GM23248 (cell line): ENCODE results near the gene CES4A. TPM values are rescaled to one million over a fixed set of nuclear protein-coding genes. Genes with fewer than 3 reads are reported as not detected.
A peak's percentile ranks its signal among the peaks of the same experiment; 100 is the strongest.

Experiments
- DNase-seq: peaks from one replicate; pipeline ENCODE4 v3.0.0-alpha.2; 2015
- H2AFZ ChIP-seq: fragments of 200-600 bp; sonication (generic); 2 replicates; pipeline ENCODE4 v1.6.1; 2016; ENCODE audit warnings: antibody characterized with exemption
- H3F3A ChIP-seq: fragments of 200-600 bp; sonication (generic); 2 replicates; pipeline ENCODE4 v1.6.1; 2016; ENCODE audit warnings: mild to moderate bottlenecking, antibody characterized with exemption, mixed run types; ENCODE audit not compliant: insufficient read depth
- H3K27ac ChIP-seq: fragments of 200-600 bp; sonication (generic); 2 replicates; pipeline ENCODE4 v1.5.1; 2016; ENCODE audit warnings: mild to moderate bottlenecking
- H3K27me3 ChIP-seq: fragments of 200-600 bp; sonication (generic); replicated peaks from 2 replicates; pipeline ENCODE4 v1.6.1; 2016; ENCODE audit warnings: mild to moderate bottlenecking; ENCODE audit not compliant: insufficient read depth
- H3K36me3 ChIP-seq: fragments of 200-600 bp; sonication (generic); 2 replicates; pipeline ENCODE4 v1.6.1; 2016; ENCODE audit warnings: low read depth, mild to moderate bottlenecking
- H3K4me1 ChIP-seq: fragments of 200-600 bp; sonication (generic); 2 replicates; pipeline ENCODE4 v1.6.1; 2016; ENCODE audit warnings: mild to moderate bottlenecking; ENCODE audit not compliant: insufficient read depth
- H3K4me2 ChIP-seq: fragments of 200-600 bp; sonication (generic); one replicate; pipeline ENCODE4 v1.6.1; 2016; ENCODE audit warnings: mild to moderate bottlenecking; ENCODE audit not compliant: unreplicated experiment
- H3K4me3 ChIP-seq: fragments of 200-600 bp; sonication (generic); 2 replicates; pipeline ENCODE4 v1.5.1; 2016; ENCODE audit warnings: mild to moderate bottlenecking
- H3K79me2 ChIP-seq: fragments of 200-600 bp; sonication (generic); 2 replicates; pipeline ENCODE4 v1.6.1; 2016; ENCODE audit warnings: mild to moderate bottlenecking; ENCODE audit not compliant: insufficient read depth
- H3K9ac ChIP-seq: fragments of 200-600 bp; sonication (generic); 2 replicates; pipeline ENCODE4 v1.6.1; 2016; ENCODE audit warnings: mild to moderate bottlenecking
- H3K9me2 ChIP-seq: fragments of 200-600 bp; sonication (generic); 2 replicates; pipeline ENCODE4 v1.6.1; 2016; ENCODE audit warnings: mixed run types, mild to moderate bottlenecking, moderate library complexity; ENCODE audit not compliant: insufficient read depth
- H3K9me3 ChIP-seq: fragments of 200-600 bp; sonication (generic); one replicate; pipeline ENCODE4 v1.6.1; 2017; ENCODE audit warnings: low read depth
- H4K20me1 ChIP-seq: fragments of 200-600 bp; sonication (generic); 2 replicates; pipeline ENCODE4 v1.6.0; 2016; ENCODE audit not compliant: insufficient read depth
- EZH2 ChIP-seq: fragments of 200-600 bp; sonication (generic); IDR thresholded peaks from 2 replicates; pipeline ENCODE4 v1.6.1; 2018; ENCODE audit warnings: antibody characterized with exemption, mild to moderate bottlenecking; ENCODE audit not compliant: insufficient read depth, poor library complexity, severe bottlenecking
- EZH2phosphoT487 ChIP-seq: fragments of 200-600 bp; sonication (generic); IDR thresholded peaks from 2 replicates; pipeline ENCODE4 v1.6.1; 2018; ENCODE audit warnings: antibody characterized with exemption, moderate library complexity, mild to moderate bottlenecking, low read depth; ENCODE audit not compliant: insufficient read depth
- whole genome bisulfite sequencing, 2 experiments: methylation state at CpG; one replicate each; pipeline ENCODE4 v1.1.6; 2015 to 2017; ENCODE audit warnings: low lambda C conversion rate in 2 of 2, low coverage in 1 of 2; ENCODE audit errors: missing lambda C conversion rate in 2 of 2; 5-methylcytosine and 5-hydroxymethylcytosine counted together
- in situ Hi-C: fragments of 300-500 bp; cut with MboI; formaldehyde crosslinking; loops from 2 replicates; pipeline ENCODE4 v1.15.0; 2020
- polyA plus RNA-seq: library from polyadenylated mRNA; unstranded; fragments of >200 nt; fragmentation: Nextera tagmentation; extraction: Ambion mirVana; gene quantifications from 2 replicates; pipeline ENCODE4 v1.2.1, GENCODE V29; 2016
- total RNA-seq: library from RNA; depleted of rRNA; stranded (reverse); fragments of >200 nt; shearing (Covaris generic); gene quantifications from 2 replicates; pipeline ENCODE4 v1.2.3, GENCODE V29; 2014; rRNA removed

The CES4A gene
- total RNA-seq (4.6 and 5.0 TPM in 2 replicates), polyA plus RNA-seq (2.6 and 4.5 TPM in 2 replicates)

- no peak within 1 kb of the TSS for H3K27ac ChIP-seq
- DNase-seq: peak; percentile 48
- H3K79me2 ChIP-seq: no peaks in the 10 kb centered on the region
- in situ Hi-C loops: no loop called here
- no peak within 1 kb of the TSS for H2AFZ ChIP-seq
- no peak within 1 kb of the TSS for H3K4me2 ChIP-seq
- H3K4me1 ChIP-seq: no peaks in the 10 kb centered on the region
- 65 to 71% methylated on average over 11 of the region's 11 CpGs for WGBS, 2 experiments
- H3F3A ChIP-seq: no peaks in the 10 kb centered on the region
- H3K9me3 ChIP-seq: no peaks in the 10 kb centered on the region
- no peak within 1 kb of the TSS for H3K4me3 ChIP-seq
- TF ChIP-seq EZH2phosphoT487 (no peak), EZH2 (no peak)
- H4K20me1 ChIP-seq: no peaks in the 10 kb centered on the region
- H3K9me2 ChIP-seq: no peaks in the 10 kb centered on the region
- H3K9ac ChIP-seq: no peak within 1 kb of the TSS
- H3K27me3 ChIP-seq: no peaks in the 10 kb centered on the region
- H3K36me3 ChIP-seq: no peaks in the 10 kb centered on the region
These were observed at the start of gene CES4A for GRCh38 chr16:66988197-66988788. TSS of gene CES4A (plus strand) at chr16:66988589. CDS start at chr16:66988773, 184 bp downstream.

- H3K4me1 ChIP-seq: 0 out of 2 replicates have a peak, but pooled peaks cover 3% of the 10 kb centered on the region
- H3K36me3 ChIP-seq: peaks cover 7% of the 10 kb centered on the region; the same call in 1 of the 2 replicates
- H3K9me3 ChIP-seq: no peaks in the 10 kb centered on the region
- H3K4me2 ChIP-seq: no peak overlapping the region
- H3K79me2 ChIP-seq: peaks cover 34% of the 10 kb centered on the region
- DNase-seq: no peak
- no peaks in the 10 kb centered on the region for H3K9me2 ChIP-seq
- TF ChIP-seq EZH2 (no peak), EZH2phosphoT487 (no peak)
- no peak overlapping the region for H3K9ac ChIP-seq
- H4K20me1 ChIP-seq: no peaks in the 10 kb centered on the region; the same call in 1 of the 2 replicates
- no peak overlapping the region for H2AFZ ChIP-seq
- no peak overlapping the region for H3K27ac ChIP-seq
- H3F3A ChIP-seq: no peaks in the 10 kb centered on the region
- no peaks in the 10 kb centered on the region for H3K27me3 ChIP-seq
- in situ Hi-C loops: no loop called here
- H3K4me3 ChIP-seq: no peak overlapping the region
These were observed 49.0 kb upstream of the CES4A start for GRCh38 chr16:66939366-66939765.

GRCh38 chr16:66940236-66940635, 48.2 kb upstream of the CES4A start:
- no peaks in the 10 kb centered on the region; the same call in 1 of the 2 replicates for H4K20me1 ChIP-seq
- H3K9ac ChIP-seq: no peak overlapping the region
- DNase-seq: no peak
- H2AFZ ChIP-seq: no peak overlapping the region
- TF ChIP-seq EZH2phosphoT487 (no peak), EZH2 (no peak)
- H3K79me2 ChIP-seq: peaks cover 25% of the 10 kb centered on the region
- 86 to 89% methylated on average over 15 to 16 of the region's 16 CpGs for WGBS, 2 experiments
- no peak overlapping the region for H3K27ac ChIP-seq
- H3K4me2 ChIP-seq: no peak overlapping the region
- no peaks in the 10 kb centered on the region for H3K27me3 ChIP-seq
- no peaks in the 10 kb centered on the region for H3K9me2 ChIP-seq
- in situ Hi-C loops: no loop called here
- H3K4me3 ChIP-seq: no peak overlapping the region
- peaks cover 7% of the 10 kb centered on the region; the same call in 1 of the 2 replicates for H3K36me3 ChIP-seq
- 0 out of 2 replicates have a peak, but pooled peaks cover 3% of the 10 kb centered on the region for H3K4me1 ChIP-seq
- H3F3A ChIP-seq: no peaks in the 10 kb centered on the region
- H3K9me3 ChIP-seq: no peaks in the 10 kb centered on the region

GRCh38 chr16:66942981-66943380, 45.4 kb upstream of the CES4A start:
- peaks cover 4% of the 10 kb centered on the region; the same call in 1 of the 2 replicates for H3K36me3 ChIP-seq
- H3K4me3 ChIP-seq: no peak overlapping the region
- H4K20me1 ChIP-seq: no peaks in the 10 kb centered on the region
- 0 out of 2 replicates have a peak, but pooled peaks cover 4% of the 10 kb centered on the region for H3F3A ChIP-seq
- H3K9me3 ChIP-seq: no peaks in the 10 kb centered on the region
- H3K4me1 ChIP-seq: peaks cover 4% of the 10 kb centered on the region; the same call in 1 of the 2 replicates
- no peaks in the 10 kb centered on the region for H3K9me2 ChIP-seq
- H3K27me3 ChIP-seq: no peaks in the 10 kb centered on the region
- no peak for TF ChIP-seq EZH2
- no peak for TF ChIP-seq EZH2phosphoT487
- H3K79me2 ChIP-seq: no peaks in the 10 kb centered on the region
- no peak for DNase-seq
- no peak overlapping the region for H3K4me2 ChIP-seq
- H3K27ac ChIP-seq: no peak overlapping the region
- H2AFZ ChIP-seq: no peak overlapping the region
- in situ Hi-C loops: no loop called here
- WGBS, 2 experiments: 95% methylated on average over 5 of the region's 5 CpGs
- H3K9ac ChIP-seq: no peak overlapping the region
